Measurements from ENCODE around the gene TMED4. TPM values are rescaled to one million over a fixed set of nuclear protein-coding genes. Genes with fewer than 3 reads are reported as not detected.

Gene TMED4
- total RNA-seq, 4 donors from 2014 or later, result 80.9 to 319 (median 262) TPM

DNA sequence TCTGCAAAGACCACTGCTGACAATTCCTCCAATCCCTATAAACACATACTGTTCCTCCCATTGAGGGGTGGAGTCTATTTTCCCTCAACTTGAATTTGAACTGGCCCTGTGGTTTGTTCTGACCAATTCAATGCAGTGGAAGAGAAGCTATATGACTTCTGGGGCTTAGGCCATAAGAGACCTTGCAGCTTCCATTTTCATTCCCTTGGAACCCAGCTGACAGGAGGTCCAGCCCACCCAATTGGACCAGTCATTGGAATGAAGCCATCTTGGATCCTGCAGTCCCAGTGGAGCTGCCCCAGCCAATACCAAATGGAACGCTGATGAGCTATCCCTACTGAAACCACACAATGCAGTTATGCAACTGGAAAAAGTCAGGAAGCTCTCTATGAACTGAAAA is 8.9 kb upstream of the TMED4 start:
- H3K27me3 ChIP-seq, result no peaks in the 10 kb centered on the region
- no peak overlapping the region for H3K4me3 ChIP-seq
- TF ChIP-seq, protein P1, sequence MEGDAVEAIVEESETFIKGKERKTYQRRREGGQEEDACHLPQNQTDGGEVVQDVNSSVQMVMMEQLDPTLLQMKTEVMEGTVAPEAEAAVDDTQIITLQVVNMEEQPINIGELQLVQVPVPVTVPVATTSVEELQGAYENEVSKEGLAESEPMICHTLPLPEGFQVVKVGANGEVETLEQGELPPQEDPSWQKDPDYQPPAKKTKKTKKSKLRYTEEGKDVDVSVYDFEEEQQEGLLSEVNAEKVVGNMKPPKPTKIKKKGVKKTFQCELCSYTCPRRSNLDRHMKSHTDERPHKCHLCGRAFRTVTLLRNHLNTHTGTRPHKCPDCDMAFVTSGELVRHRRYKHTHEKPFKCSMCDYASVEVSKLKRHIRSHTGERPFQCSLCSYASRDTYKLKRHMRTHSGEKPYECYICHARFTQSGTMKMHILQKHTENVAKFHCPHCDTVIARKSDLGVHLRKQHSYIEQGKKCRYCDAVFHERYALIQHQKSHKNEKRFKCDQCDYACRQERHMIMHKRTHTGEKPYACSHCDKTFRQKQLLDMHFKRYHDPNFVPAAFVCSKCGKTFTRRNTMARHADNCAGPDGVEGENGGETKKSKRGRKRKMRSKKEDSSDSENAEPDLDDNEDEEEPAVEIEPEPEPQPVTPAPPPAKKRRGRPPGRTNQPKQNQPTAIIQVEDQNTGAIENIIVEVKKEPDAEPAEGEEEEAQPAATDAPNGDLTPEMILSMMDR (IDR thresholded peaks at IDR 0.05), result no peak
- no peak for TF ChIP-seq POLR2A (IDR thresholded peaks at IDR 0.05)
- peaks cover 0 to 4% (median 0%) of the 10 kb centered on the region in 4 donors for H3K4me1 ChIP-seq
- DNase-seq, result no peak
- no peaks in the 10 kb centered on the region for H3K36me3 ChIP-seq
- H3K27ac ChIP-seq, result no peak overlapping the region
- H3K9me3 ChIP-seq, result no peaks in the 10 kb centered on the region

DNA sequence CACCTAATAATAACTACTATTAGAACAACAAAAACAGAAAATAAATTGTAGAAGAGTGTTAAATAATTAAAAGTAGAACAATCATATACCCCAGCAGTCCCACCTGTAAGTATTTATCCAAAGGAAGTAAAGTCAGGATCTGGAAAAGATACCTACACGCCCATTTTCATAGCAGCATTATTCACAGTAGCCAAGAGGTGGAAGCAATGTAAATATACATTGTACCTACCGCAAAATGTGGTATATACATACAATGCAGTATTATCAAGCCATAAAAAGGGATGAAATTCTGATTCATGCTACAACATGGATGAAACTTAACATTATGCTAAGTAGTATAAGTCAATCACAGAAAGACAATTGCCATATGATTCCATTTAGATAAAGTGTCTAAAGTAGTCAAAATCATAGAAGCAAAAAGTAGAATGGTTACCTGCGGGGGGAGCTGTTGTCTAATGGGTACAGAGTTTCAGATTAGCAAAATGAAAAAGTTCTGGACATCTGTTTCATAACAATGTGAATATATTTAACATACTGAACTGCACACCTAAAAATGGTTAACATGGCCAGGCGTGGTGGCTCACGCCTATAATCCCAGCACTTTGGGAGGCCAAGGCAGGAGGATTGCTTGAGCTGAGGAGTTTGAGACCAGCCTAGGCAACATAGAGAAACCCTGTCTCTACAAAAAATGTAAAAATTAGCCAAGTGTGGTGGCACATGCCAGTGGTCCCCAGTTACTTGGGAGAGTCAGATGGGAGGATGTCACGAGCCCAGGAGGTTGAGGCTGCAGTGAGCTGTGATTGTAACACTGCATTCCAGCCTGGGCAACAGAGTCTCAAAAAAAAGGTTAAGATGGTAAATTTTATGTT is 6.0 kb upstream of the TMED4 start:
- peaks cover 0 to 4% (median 0%) of the 10 kb centered on the region in 4 donors for H3K4me1 ChIP-seq
- no peaks in the 10 kb centered on the region for H3K36me3 ChIP-seq
- DNase-seq, result peak in 2 of 3 donors; percentile 63 to 85
- H3K4me3 ChIP-seq, result no peak overlapping the region
- no peaks in the 10 kb centered on the region for H3K27me3 ChIP-seq
- H3K27ac ChIP-seq, result no peak overlapping the region
- H3K9me3 ChIP-seq, result no peaks in the 10 kb centered on the region
- no peak for TF ChIP-seq POLR2A (IDR thresholded peaks at IDR 0.05)
- TF ChIP-seq, protein P1 (IDR thresholded peaks at IDR 0.05), result peak in 5 of 6 experiments; percentile 51 to 87 (median 75)

DNA sequence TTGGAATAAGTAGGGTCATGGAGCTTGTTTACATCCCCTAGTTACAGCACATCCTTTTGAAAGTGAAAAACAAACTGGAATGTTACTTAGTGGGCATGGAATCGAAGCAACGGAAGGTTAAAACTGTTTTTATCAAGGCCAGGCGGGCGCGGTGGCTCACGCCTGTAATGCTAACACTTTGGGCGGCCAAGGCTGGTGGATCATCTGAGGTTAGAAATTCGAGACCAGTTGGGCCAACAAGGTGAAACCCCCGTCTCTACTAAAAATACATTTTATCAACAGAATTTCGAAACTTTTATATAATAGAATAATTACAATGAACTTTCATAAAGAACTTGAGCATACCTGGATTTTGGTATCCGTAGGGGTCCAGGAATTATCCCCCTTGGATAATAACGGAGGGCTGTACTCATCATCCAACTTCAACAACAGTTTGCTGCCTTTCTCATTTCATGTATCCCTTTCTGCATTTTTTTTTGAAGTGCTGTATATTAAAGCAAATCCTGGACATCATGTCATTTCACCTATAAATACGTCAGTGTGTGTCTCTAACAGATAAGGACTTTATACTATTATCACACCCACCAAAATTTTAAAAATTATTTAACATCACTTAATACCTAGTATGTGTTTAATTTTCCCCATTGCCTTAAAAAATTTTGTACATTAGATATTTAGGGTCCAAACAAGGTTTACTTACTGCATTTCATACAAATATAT is 1.3 kb upstream of the TMED4 start:
- peaks cover 0 to 27% (median 10%) of the 10 kb centered on the region in 4 donors for H3K4me1 ChIP-seq
- no peaks in the 10 kb centered on the region for H3K9me3 ChIP-seq
- TF ChIP-seq, protein P1 (IDR thresholded peaks at IDR 0.05), result no peak
- no peak for TF ChIP-seq POLR2A (IDR thresholded peaks at IDR 0.05)
- peaks cover 0 to 22% (median 0%) of the 10 kb centered on the region in 3 donors for H3K36me3 ChIP-seq
- H3K27ac ChIP-seq, result peak overlapping the region; percentile 89 to 99 (median 96)
- no peaks in the 10 kb centered on the region for H3K27me3 ChIP-seq
- H3K4me3 ChIP-seq, result peak overlapping the region; percentile 67 to 97 (median 85)
- no peak for DNase-seq

DNA sequence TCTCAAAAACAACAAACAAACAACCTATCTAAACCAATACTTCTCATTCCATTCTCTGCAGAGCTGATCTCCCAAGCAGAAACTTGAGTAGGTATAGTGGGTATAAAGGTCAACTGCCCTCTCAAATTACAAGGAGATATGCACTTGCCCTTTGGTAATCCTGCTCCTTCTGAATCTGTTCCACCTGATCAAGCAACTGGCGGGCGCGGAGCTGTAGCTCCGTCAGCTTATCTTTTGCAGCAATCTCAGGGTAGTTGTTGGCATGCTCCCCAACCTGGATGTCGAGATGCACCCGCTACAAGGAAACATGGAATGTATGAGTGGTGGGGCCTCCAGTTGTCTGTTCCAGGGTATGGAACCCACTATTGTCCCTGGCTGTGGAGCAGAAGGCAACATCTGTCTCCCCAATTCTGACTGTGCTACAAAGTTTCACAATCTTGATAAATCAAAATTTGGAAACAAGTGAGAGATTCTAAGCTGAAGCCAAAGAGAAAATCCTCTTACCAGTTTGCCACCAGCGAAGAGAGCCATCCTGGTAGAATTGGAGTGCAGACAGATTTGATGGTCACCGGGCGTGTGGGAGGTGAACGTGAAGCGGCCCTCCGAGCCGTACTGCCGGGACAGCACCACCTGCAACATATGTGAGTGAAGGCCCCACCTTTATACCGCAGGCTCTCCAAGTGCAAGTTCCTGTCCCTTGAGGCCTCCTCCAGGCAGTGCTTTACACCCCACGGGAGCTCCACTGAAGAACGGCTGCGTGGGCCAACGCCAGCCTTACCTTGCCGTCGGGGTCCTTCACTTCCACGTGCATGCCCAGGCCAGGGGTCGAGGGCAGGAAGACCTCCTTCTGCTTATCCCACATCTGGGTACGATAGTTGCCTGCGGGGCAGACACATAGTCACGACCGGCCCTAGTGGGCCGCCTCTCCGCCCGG is 819 bp downstream of the TMED4 start:
- peak; percentile 44 to 73 (median 72) for DNase-seq
- TF ChIP-seq, protein P1 (IDR thresholded peaks at IDR 0.05), result no peak
- peak; percentile 55 to 63 for TF ChIP-seq POLR2A (IDR thresholded peaks at IDR 0.05)
- Histone ChIP-seq H3K9me3 (no peaks in the 10 kb centered on the region), H3K27me3 (no peaks in the 10 kb centered on the region), H3K36me3 (peaks cover 0 to 38% (median 0%) of the 10 kb centered on the region in 3 donors), H3K4me1 (peaks cover 0 to 25% (median 10%) of the 10 kb centered on the region in 4 donors), H3K27ac (peak overlapping the region; percentile 89 to 99 (median 96)), H3K4me3 (peak overlapping the region; percentile 67 to 97 (median 85))

DNA sequence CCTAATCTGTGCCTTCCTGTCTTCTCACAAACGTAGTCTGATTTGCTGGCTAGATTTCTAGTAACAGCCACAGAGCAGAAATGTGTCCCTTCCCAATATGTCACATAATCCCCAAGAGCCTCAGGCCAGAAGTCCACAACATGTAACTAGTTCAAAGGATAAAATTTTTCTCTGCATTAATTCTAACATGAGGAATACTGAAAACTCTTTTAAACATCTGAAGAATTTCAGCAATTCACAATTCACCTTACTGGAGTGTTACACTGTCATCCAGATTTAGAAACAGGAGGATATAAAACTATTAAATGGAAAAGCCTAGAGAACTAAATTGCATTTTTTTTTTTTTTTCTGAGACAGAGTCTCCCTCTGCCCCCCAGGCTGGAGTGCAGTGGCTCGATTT is 5.8 kb downstream of the TMED4 start:
- Histone ChIP-seq H3K27me3 (no peaks in the 10 kb centered on the region), H3K27ac (no peak overlapping the region), H3K36me3 (peaks cover 0 to 64% (median 0%) of the 10 kb centered on the region in 3 donors), H3K4me1 (peaks cover 0 to 43% (median 11%) of the 10 kb centered on the region in 4 donors), H3K4me3 (no peak overlapping the region), H3K9me3 (no peaks in the 10 kb centered on the region)
- no peak for DNase-seq
- TF ChIP-seq, protein P1 (IDR thresholded peaks at IDR 0.05), result no peak
- no peak for TF ChIP-seq POLR2A (IDR thresholded peaks at IDR 0.05)

Data from Peyer's patch (tissue), 4 donors.